H9 (cell line): ENCODE data around the gene KLHL22. TPM values are rescaled to one million over a fixed set of nuclear protein-coding genes. Genes with fewer than 3 reads are reported as not detected.

Experiments
- DNase-seq: peaks from one replicate; pipeline ENCODE4 v3.0.0-alpha.2; 2017
- H2AFZ ChIP-seq: one replicate; pipeline ENCODE4 v1.6.1; 2013; ENCODE audit warnings: mild to moderate bottlenecking, low read length, control low read depth, moderate library complexity
- H2AK5ac ChIP-seq: 2 replicates; pipeline ENCODE4 v1.6.1; 2013; ENCODE audit warnings: low read length, control low read depth, mixed read lengths; ENCODE audit not compliant: insufficient read length
- H2BK120ac ChIP-seq: one replicate; pipeline ENCODE4 v1.6.1; 2013; ENCODE audit warnings: low read depth, mild to moderate bottlenecking, low read length, control low read depth, inconsistent platforms; ENCODE audit not compliant: poor library complexity, severe bottlenecking
- H2BK12ac ChIP-seq: 2 replicates; pipeline ENCODE4 v1.6.1; 2013; ENCODE audit warnings: low read length, control low read depth, mixed read lengths, low read depth; ENCODE audit not compliant: insufficient read length
- H2BK15ac ChIP-seq: 2 replicates; pipeline ENCODE4 v1.6.1; 2013; ENCODE audit warnings: low read depth, low read length, control low read depth
- H2BK20ac ChIP-seq: one replicate; pipeline ENCODE4 v1.6.1; 2013; ENCODE audit warnings: low read depth, mild to moderate bottlenecking, low read length, control low read depth, inconsistent platforms; ENCODE audit not compliant: poor library complexity, severe bottlenecking
- H2BK5ac ChIP-seq: 2 replicates; pipeline ENCODE4 v1.6.1; 2013; ENCODE audit warnings: low read length, control low read depth, mixed read lengths; ENCODE audit not compliant: insufficient read length
- H3K14ac ChIP-seq: 2 replicates; pipeline ENCODE4 v1.6.1; 2013; ENCODE audit warnings: low read length, control low read depth; ENCODE audit not compliant: insufficient read depth
- H3K18ac ChIP-seq: 2 replicates; pipeline ENCODE4 v1.6.1; 2013; ENCODE audit warnings: low read depth, mild to moderate bottlenecking, mixed read lengths, low read length, control low read depth; ENCODE audit not compliant: insufficient read length
- H3K23ac ChIP-seq: 2 replicates; pipeline ENCODE4 v1.6.1; 2013; ENCODE audit warnings: low read length, control low read depth, mixed read lengths, low read depth; ENCODE audit not compliant: insufficient read length
- H3K23me2 ChIP-seq: 2 replicates; pipeline ENCODE4 v1.6.1; 2013; ENCODE audit warnings: low read depth, mild to moderate bottlenecking, mixed read lengths, low read length, control low read depth; ENCODE audit not compliant: insufficient read length, poor library complexity, severe bottlenecking
- H3K27ac ChIP-seq: 2 replicates; pipeline ENCODE4 v1.5.1; 2013; ENCODE audit warnings: low read length, control low read depth, mixed read lengths, low read depth; ENCODE audit not compliant: insufficient read length
- H3K27me3 ChIP-seq: 2 replicates; pipeline ENCODE4 v1.6.1; 2013; ENCODE audit warnings: low read length, control low read depth, inconsistent platforms; ENCODE audit not compliant: insufficient read depth
- H3K4ac ChIP-seq: 2 replicates; pipeline ENCODE4 v1.6.1; 2013; ENCODE audit warnings: low read depth, mild to moderate bottlenecking, control low read depth, inconsistent platforms, low read length, moderate library complexity
- H3K4me1 ChIP-seq: 2 replicates; pipeline ENCODE4 v1.6.1; 2013; ENCODE audit warnings: low read length, control low read depth, inconsistent platforms; ENCODE audit not compliant: insufficient read depth
- H3K4me2 ChIP-seq: 2 replicates; pipeline ENCODE4 v1.6.1; 2013; ENCODE audit warnings: low read length, control low read depth, mixed read lengths; ENCODE audit not compliant: insufficient read length, insufficient read depth
- H3K56ac ChIP-seq: 2 replicates; pipeline ENCODE4 v1.6.1; 2013; ENCODE audit warnings: low read depth, mild to moderate bottlenecking, mixed read lengths, low read length, control low read depth; ENCODE audit not compliant: insufficient read length
- H3K79me1 ChIP-seq: 2 replicates; pipeline ENCODE4 v1.6.1; 2013; ENCODE audit warnings: low read depth, mild to moderate bottlenecking, moderate library complexity, low read length, control low read depth, inconsistent platforms; ENCODE audit not compliant: insufficient read depth, poor library complexity, severe bottlenecking
- H3K79me2 ChIP-seq: 2 replicates; pipeline ENCODE4 v1.6.1; 2013; ENCODE audit warnings: low read length, control low read depth, inconsistent platforms; ENCODE audit not compliant: insufficient read depth
- H3K9ac ChIP-seq: 2 replicates; pipeline ENCODE4 v1.6.1; 2013; ENCODE audit warnings: low read length, control low read depth, mixed read lengths; ENCODE audit not compliant: insufficient read length; ENCODE audit errors: extremely low read depth
- H3K9me3 ChIP-seq: one replicate; pipeline ENCODE4 v1.6.1; 2013; ENCODE audit warnings: low read depth, low read length, inconsistent platforms; ENCODE audit not compliant: control insufficient read depth
- H3T11ph ChIP-seq: one replicate; pipeline ENCODE4 v1.6.1; 2013; ENCODE audit warnings: mild to moderate bottlenecking, low read length, control low read depth, inconsistent platforms
- H4K20me1 ChIP-seq: one replicate; pipeline ENCODE4 v1.6.1; 2013; ENCODE audit not compliant: control insufficient read depth, insufficient read length, insufficient read depth
- H4K5ac ChIP-seq: 2 replicates; pipeline ENCODE4 v1.6.1; 2013; ENCODE audit warnings: low read depth, mild to moderate bottlenecking, mixed read lengths, low read length, control low read depth; ENCODE audit not compliant: insufficient read length
- H4K8ac ChIP-seq: replicated peaks from 2 replicates; pipeline ENCODE4 v1.6.1; 2013; ENCODE audit warnings: low read length, control low read depth, mixed read lengths, low read depth; ENCODE audit not compliant: insufficient read length
- H4K91ac ChIP-seq: 2 replicates; pipeline ENCODE4 v1.6.1; 2013; ENCODE audit warnings: low read depth, mild to moderate bottlenecking, moderate library complexity, mixed read lengths, low read length, control low read depth; ENCODE audit not compliant: insufficient read length
- H3K27ac Mint-ChIP-seq, 3 experiments: 2 replicates in 2 of 3; 3 replicates in 1 of 3; pipeline ENCODE4 v1.8.0; 2020 to 2021; ENCODE audit warnings: mixed read lengths in 3 of 3, mild to moderate bottlenecking in 1 of 3, moderate library complexity in 1 of 3
- H3K27me3 Mint-ChIP-seq: 2 replicates; pipeline ENCODE4 v1.8.0; 2021; ENCODE audit warnings: low read depth, mild to moderate bottlenecking, moderate library complexity, mixed read lengths
- H3K36me3 Mint-ChIP-seq, 3 experiments: 2 replicates in 2 of 3; 3 replicates in 1 of 3; pipeline ENCODE4 v1.8.0; 2020 to 2021; ENCODE audit warnings: low read depth in 3 of 3, mixed read lengths in 3 of 3; ENCODE audit not compliant: insufficient read depth in 1 of 3
- H3K4me1 Mint-ChIP-seq, 2 experiments: 2 replicates each; pipeline ENCODE4 v1.8.0; 2020; ENCODE audit warnings: mixed read lengths in 2 of 2
- H3K4me3 Mint-ChIP-seq, 2 experiments: 2 replicates in 1 of 2; 3 replicates in 1 of 2; pipeline ENCODE4 v1.8.0; 2020 to 2021; ENCODE audit warnings: mild to moderate bottlenecking in 2 of 2, mixed read lengths in 2 of 2, moderate library complexity in 1 of 2
- H3K9me3 Mint-ChIP-seq, 2 experiments: 2 replicates in 1 of 2; 3 replicates in 1 of 2; pipeline ENCODE4 v1.8.0; 2020; ENCODE audit warnings: mild to moderate bottlenecking in 2 of 2, mixed read lengths in 2 of 2, moderate library complexity in 1 of 2
- WGBS: extraction: QIAGEN DNeasy Blood & Tissue Kit; methylation state at CpG from one replicate; pipeline ENCODE4 v1.1.7; 2013; ENCODE audit warnings: missing lambda C conversion rate, low lambda C conversion rate, mixed read lengths; ENCODE audit not compliant: insufficient read length; ENCODE audit errors: extremely low coverage; 5-methylcytosine and 5-hydroxymethylcytosine counted together
- total RNA-seq: library from RNA; stranded (reverse); gene quantifications from 2 replicates; pipeline ENCODE4 v1.2.1, GENCODE V29; 2021
- TF ChIP-seq, protein P1 (sequence below): fragments of 200-600 bp; sonication (generic); conservative IDR thresholded peaks from 3 replicates; pipeline ENCODE4 v1.8.0; 2021; ENCODE audit warnings: antibody characterized with exemption, mild to moderate bottlenecking

Gene KLHL22
- total RNA-seq, 1 experiment from 2014 or later, result 11.9 TPM

DNA sequence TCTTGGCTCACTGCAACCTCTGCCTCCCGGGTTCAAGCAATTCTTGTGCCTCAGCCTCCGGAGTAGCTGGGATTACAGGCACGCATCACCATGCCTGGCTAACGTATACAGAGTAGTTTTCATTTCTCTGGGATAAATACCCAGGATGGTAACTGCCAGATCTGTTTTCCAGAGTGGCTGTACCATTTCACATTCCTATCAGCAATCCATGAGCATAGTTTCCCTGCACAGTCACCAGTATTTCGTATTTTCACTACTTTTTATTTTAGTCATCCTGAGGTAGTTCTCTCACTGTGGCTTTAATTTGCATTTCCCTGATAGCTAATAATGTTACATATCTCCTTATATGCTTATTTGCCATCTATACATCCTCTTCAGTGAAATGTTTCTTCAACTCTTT is 47.0 kb downstream of the KLHL22 start:
- Histone ChIP-seq H4K20me1 (no peaks in the 10 kb centered on the region), H3K4me1 (no peaks in the 10 kb centered on the region), H3T11ph (no peak overlapping the region), H4K91ac (no peak overlapping the region), H3K27me3 (no peaks in the 10 kb centered on the region), H3K23me2 (no peaks in the 10 kb centered on the region), H3K14ac (no peak overlapping the region), H3K4me2 (no peak overlapping the region), H2BK15ac (no peak overlapping the region), H3K18ac (no peak overlapping the region), H2AK5ac (no peak overlapping the region), H4K5ac (no peak overlapping the region), H2BK120ac (no peak overlapping the region), H2BK12ac (no peak overlapping the region), H3K27ac (no peak overlapping the region), H3K23ac (no peak overlapping the region), H3K9ac (no peak overlapping the region), H3K9me3 (no peaks in the 10 kb centered on the region), H4K8ac (no peak overlapping the region), H2BK20ac (no peak overlapping the region), H3K79me1 (no peaks in the 10 kb centered on the region), H3K56ac (no peak overlapping the region), H3K4ac (no peak overlapping the region), H3K79me2 (no peaks in the 10 kb centered on the region), H2AFZ (no peak overlapping the region), H2BK5ac (no peak overlapping the region)
- no peak overlapping the region for H3K27ac Mint-ChIP-seq
- peaks cover 2% of the 10 kb centered on the region for H3K27me3 Mint-ChIP-seq
- WGBS, result no CpG with 5 or more reads among the region's 5 CpGs
- no peak for DNase-seq
- peaks cover 2 to 4% (median 4%) of the 10 kb centered on the region in 3 experiments; a peak in 3 of 7 replicates for H3K36me3 Mint-ChIP-seq
- H3K4me1 Mint-ChIP-seq, result no peaks in the 10 kb centered on the region
- TF ChIP-seq, protein P1, sequence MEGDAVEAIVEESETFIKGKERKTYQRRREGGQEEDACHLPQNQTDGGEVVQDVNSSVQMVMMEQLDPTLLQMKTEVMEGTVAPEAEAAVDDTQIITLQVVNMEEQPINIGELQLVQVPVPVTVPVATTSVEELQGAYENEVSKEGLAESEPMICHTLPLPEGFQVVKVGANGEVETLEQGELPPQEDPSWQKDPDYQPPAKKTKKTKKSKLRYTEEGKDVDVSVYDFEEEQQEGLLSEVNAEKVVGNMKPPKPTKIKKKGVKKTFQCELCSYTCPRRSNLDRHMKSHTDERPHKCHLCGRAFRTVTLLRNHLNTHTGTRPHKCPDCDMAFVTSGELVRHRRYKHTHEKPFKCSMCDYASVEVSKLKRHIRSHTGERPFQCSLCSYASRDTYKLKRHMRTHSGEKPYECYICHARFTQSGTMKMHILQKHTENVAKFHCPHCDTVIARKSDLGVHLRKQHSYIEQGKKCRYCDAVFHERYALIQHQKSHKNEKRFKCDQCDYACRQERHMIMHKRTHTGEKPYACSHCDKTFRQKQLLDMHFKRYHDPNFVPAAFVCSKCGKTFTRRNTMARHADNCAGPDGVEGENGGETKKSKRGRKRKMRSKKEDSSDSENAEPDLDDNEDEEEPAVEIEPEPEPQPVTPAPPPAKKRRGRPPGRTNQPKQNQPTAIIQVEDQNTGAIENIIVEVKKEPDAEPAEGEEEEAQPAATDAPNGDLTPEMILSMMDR, result no peak
- H3K4me3 Mint-ChIP-seq, result no peak overlapping the region
- H3K9me3 Mint-ChIP-seq, result peaks cover 0 to 2% of the 10 kb centered on the region in 2 experiments; a peak in 1 of 5 replicates
